SK-N-SH treated with all-trans-retinoic acid at 6 μM for 48 hours (cell line): ENCODE data around the gene HMMR.

Source experiments
- ATAC-seq: fragments of 200-7000 bp; cut with Tn5 transposase; 3 replicates; pipeline ENCODE4 v1.9.1; 2020; ENCODE audit warnings: mild to moderate bottlenecking, moderate library complexity
- ARNTL ChIP-seq: fragments of 450-650 bp; formaldehyde crosslinking; IDR thresholded peaks from 2 replicates; pipeline ENCODE4 v1.5.0; 2020; ENCODE audit warnings: low read depth, mild to moderate bottlenecking, moderate library complexity, borderline replicate concordance
- BACH2 ChIP-seq: fragments of 250-450 bp; sonication (Bioruptor Pico); IDR thresholded peaks from 2 replicates; pipeline ENCODE4 v1.9.0; 2021; ENCODE audit warnings: mild to moderate bottlenecking, borderline replicate concordance
- CREB5 ChIP-seq: fragments of 250-450 bp; sonication (Bioruptor Pico); IDR thresholded peaks from 2 replicates; pipeline ENCODE4 v1.5.1; 2020; ENCODE audit warnings: low read depth, mild to moderate bottlenecking, moderate library complexity
- CSDC2 ChIP-seq: fragments of 250-450 bp; sonication (Bioruptor Pico); IDR thresholded peaks from 2 replicates; pipeline ENCODE4 v1.5.0; 2020; ENCODE audit warnings: mild to moderate bottlenecking, moderate library complexity
- CSRNP3 ChIP-seq: fragments of 250-450 bp; sonication (Bioruptor Pico); IDR thresholded peaks from 2 replicates; pipeline ENCODE4 v1.5.1; 2021; ENCODE audit warnings: mild to moderate bottlenecking, moderate library complexity
- ESRRG ChIP-seq: fragments of 250-450 bp; sonication (Bioruptor Pico); IDR thresholded peaks from 2 replicates; pipeline ENCODE4 v1.6.1; 2021; ENCODE audit warnings: mild to moderate bottlenecking
- GLIS3 ChIP-seq: fragments of 250-450 bp; sonication (Bioruptor Pico); IDR thresholded peaks from 2 replicates; pipeline ENCODE4 v1.5.0; 2020; ENCODE audit warnings: mild to moderate bottlenecking, moderate library complexity
- ISL1 ChIP-seq: fragments of 250-450 bp; sonication (Bioruptor Pico); IDR thresholded peaks from 2 replicates; pipeline ENCODE4 v2.1.2; 2022; ENCODE audit warnings: mild to moderate bottlenecking, moderate library complexity
- OSR1 ChIP-seq: fragments of 250-450 bp; sonication (Bioruptor Pico); IDR thresholded peaks from 2 replicates; pipeline ENCODE4 v1.8.0; 2022; ENCODE audit warnings: moderate library complexity, mild to moderate bottlenecking, inconsistent platforms
- PATZ1 ChIP-seq: fragments of 250-450 bp; sonication (Bioruptor Pico); IDR thresholded peaks from 2 replicates; pipeline ENCODE4 v1.8.0; 2020; ENCODE audit warnings: mild to moderate bottlenecking, moderate library complexity, borderline replicate concordance
- POU6F1 ChIP-seq: fragments of 250-450 bp; sonication (Bioruptor Pico); IDR thresholded peaks from 2 replicates; pipeline ENCODE4 v1.8.0; 2021; ENCODE audit warnings: low read depth, mild to moderate bottlenecking, moderate library complexity, borderline replicate concordance
- PPARA ChIP-seq: fragments of 250-450 bp; sonication (Bioruptor Pico); IDR thresholded peaks from 2 replicates; pipeline ENCODE4 v1.5.0; 2020; ENCODE audit warnings: mild to moderate bottlenecking, borderline replicate concordance
- RARB ChIP-seq: fragments of 250-450 bp; sonication (Bioruptor Pico); IDR thresholded peaks from 2 replicates; pipeline ENCODE4 v1.8.0; 2021; ENCODE audit warnings: mild to moderate bottlenecking, moderate library complexity
- SNAI2 ChIP-seq: fragments of 250-450 bp; sonication (Bioruptor Pico); IDR thresholded peaks from 2 replicates; pipeline ENCODE4 v1.5.0; 2020; ENCODE audit warnings: mild to moderate bottlenecking, moderate library complexity
- TCF4 ChIP-seq: fragments of 250-450 bp; sonication (Bioruptor Pico); IDR thresholded peaks from 2 replicates; pipeline ENCODE4 v1.8.0; 2021; ENCODE audit warnings: mild to moderate bottlenecking, moderate library complexity, borderline replicate concordance
- TOX ChIP-seq: fragments of 250-450 bp; sonication (Bioruptor Pico); IDR thresholded peaks from 2 replicates; pipeline ENCODE4 v1.8.0; 2021; ENCODE audit warnings: mild to moderate bottlenecking, moderate library complexity, borderline replicate concordance
- TSHZ2 ChIP-seq: fragments of 250-450 bp; sonication (Bioruptor Pico); IDR thresholded peaks from 2 replicates; pipeline ENCODE4 v1.5.0; 2020; ENCODE audit warnings: mild to moderate bottlenecking, moderate library complexity
- ZC3H10 ChIP-seq: fragments of 250-450 bp; sonication (Bioruptor Pico); IDR thresholded peaks from 2 replicates; pipeline ENCODE4 v1.5.1; 2021; ENCODE audit warnings: mild to moderate bottlenecking, moderate library complexity
- ZFP3 ChIP-seq: fragments of 250-450 bp; sonication (Bioruptor Pico); IDR thresholded peaks from 2 replicates; pipeline ENCODE4 v1.5.0; 2020; ENCODE audit warnings: mild to moderate bottlenecking, moderate library complexity
- ZFP30 ChIP-seq: fragments of 450-650 bp; formaldehyde crosslinking; IDR thresholded peaks from 2 replicates; pipeline ENCODE4 v1.5.0; 2022; ENCODE audit warnings: mild to moderate bottlenecking, moderate library complexity
- ZNF565 ChIP-seq: fragments of 450-650 bp; formaldehyde crosslinking; conservative IDR thresholded peaks from 2 replicates; pipeline ENCODE4 v1.5.0; 2020; ENCODE audit warnings: low read depth, mild to moderate bottlenecking, moderate library complexity
- ZNF70 ChIP-seq: fragments of 450-650 bp; formaldehyde crosslinking; IDR thresholded peaks from 2 replicates; pipeline ENCODE4 v1.5.0; 2020; ENCODE audit warnings: mild to moderate bottlenecking, moderate library complexity

The HMMR gene

GRCh38 chr5:163502521-163502920 is 42.1 kb downstream of the HMMR start:
- ATAC-seq = no peak
- TF ChIP-seq PPARA (CRISPR knock-in tag) (no peak), SNAI2 (CRISPR knock-in tag) (no peak), TOX (no peak), ESRRG (CRISPR knock-in tag) (no peak), ISL1 (no peak), POU6F1 (CRISPR knock-in tag) (no peak), OSR1 (CRISPR knock-in tag) (no peak), GLIS3 (CRISPR knock-in tag) (no peak), ARNTL (CRISPR knock-in tag) (no peak), TCF4 (CRISPR knock-in tag) (no peak), PATZ1 (no peak), ZNF565 (CRISPR knock-in tag) (no peak), RARB (CRISPR knock-in tag) (no peak)

GRCh38 chr5:163503106-163504078 is 43.0 kb downstream of the HMMR start:
- no peak for TF ChIP-seq ZFP30 (CRISPR knock-in tag)
- no peak for TF ChIP-seq CSDC2
- TF ChIP-seq SNAI2 (CRISPR knock-in tag) = no peak
- TF ChIP-seq ZFP3 (CRISPR knock-in tag) = 0 out of 2 replicates have a peak, but pooled peaks have one; percentile 34
- no peak for TF ChIP-seq CREB5 (CRISPR knock-in tag)
- TF ChIP-seq ZNF70 = no peak
- 0 out of 2 replicates have a peak, but pooled peaks have one; percentile 24 for TF ChIP-seq TSHZ2 (CRISPR knock-in tag)
- no peak for TF ChIP-seq POU6F1 (CRISPR knock-in tag)
- TF ChIP-seq ISL1 = no peak
- TF ChIP-seq PATZ1 = no peak
- TF ChIP-seq BACH2 = no peak
- TF ChIP-seq ZC3H10 (CRISPR knock-in tag) = no peak
- TF ChIP-seq TOX = no peak
- no peak for TF ChIP-seq PPARA (CRISPR knock-in tag)
- TF ChIP-seq RARB (CRISPR knock-in tag) = no peak
- TF ChIP-seq CSRNP3 = no peak
- no peak for TF ChIP-seq GLIS3 (CRISPR knock-in tag)
- TF ChIP-seq ARNTL (CRISPR knock-in tag) = no peak
- peak; percentile 56 for ATAC-seq
